Spleen (tissue), 11 donors: ENCODE data around the gene FAM216A. TPM values are rescaled to one million over a fixed set of nuclear protein-coding genes. Genes with fewer than 3 reads are reported as not detected.

Source experiments
- DNase-seq: peaks from one replicate; pipeline ENCODE4 v3.0.0-alpha.2; 2020
- H3K27ac ChIP-seq, 8 donors: fragments of 200-600 bp; sonication (generic) in 7 of 8; 1 replicate in 4 of 8; 2 replicates in 4 of 8; pipeline versions ENCODE4 v1.5.0 to v1.8.0; 2016 to 2021; ENCODE audit warnings: inconsistent platforms in 4 of 8, mild to moderate bottlenecking in 4 of 8, moderate library complexity in 1 of 8
- H3K27me3 ChIP-seq, 7 donors: fragments of 200-600 bp; sonication (generic) in 6 of 7; replicated peaks in 1 of 7; 1 replicate in 4 of 7; 2 replicates in 3 of 7; pipeline versions ENCODE4 v1.5.0 to v1.8.0; 2016 to 2021; ENCODE audit warnings: inconsistent platforms in 3 of 7, mild to moderate bottlenecking in 1 of 7
- H3K36me3 ChIP-seq, 6 donors: fragments of 200-600 bp; sonication (generic) in 5 of 6; 1 replicate in 4 of 6; 2 replicates in 2 of 6; pipeline versions ENCODE4 v1.5.0 to v1.8.0; 2016 to 2021; ENCODE audit warnings: inconsistent platforms in 2 of 6
- H3K4me1 ChIP-seq, 6 donors: fragments of 200-600 bp; sonication (generic) in 5 of 6; 1 replicate in 3 of 6; 2 replicates in 3 of 6; pipeline versions ENCODE4 v1.5.0 to v1.8.0; 2016 to 2021; ENCODE audit warnings: inconsistent platforms in 3 of 6
- H3K4me3 ChIP-seq, 8 donors: fragments of 200-600 bp; sonication (generic) in 7 of 8; 1 replicate in 4 of 8; 2 replicates in 4 of 8; pipeline versions ENCODE4 v1.5.0 to v1.8.0; 2016 to 2021; ENCODE audit warnings: inconsistent platforms in 4 of 8, mild to moderate bottlenecking in 4 of 8, moderate library complexity in 2 of 8
- H3K9me3 ChIP-seq, 8 donors: fragments of 200-600 bp; sonication (generic) in 7 of 8; 1 replicate in 4 of 8; 2 replicates in 4 of 8; pipeline versions ENCODE4 v1.5.0 to v1.8.0; 2016 to 2021; ENCODE audit warnings: inconsistent platforms in 4 of 8
- POLR2A ChIP-seq, 3 donors: fragments of 450-650 bp; IDR thresholded peaks; one replicate each; pipeline ENCODE4 v1.5.1; 2017; ENCODE audit warnings: antibody characterized with exemption in 3 of 3, mild to moderate bottlenecking in 1 of 3
- POLR2AphosphoS5 ChIP-seq, 3 donors: sonication (generic); formaldehyde crosslinking; IDR thresholded peaks; one replicate each; pipeline ENCODE4 v1.5.1; 2017; ENCODE audit warnings: antibody characterized with exemption in 3 of 3
- WGBS, 5 donors: extraction: QIAGEN DNeasy Blood & Tissue Kit in 3 of 5; methylation state at CpG; one replicate each; pipeline versions ENCODE4 v1.1.5 to v1.1.7; 2013 to 2018; 5-methylcytosine and 5-hydroxymethylcytosine counted together
- intact Hi-C: fragments of 100-400 bp; cut with DNase I; formaldehyde crosslinking; loops from one replicate; pipeline ENCODE4 v1.15.0; 2023; ENCODE audit warnings: low total_unique reads
- polyA plus RNA-seq, 3 donors: library from polyadenylated mRNA; stranded (reverse); fragments of 200-250 nt; gene quantifications; one replicate each; pipeline ENCODE4 v1.2.1, GENCODE V29; 2013
- total RNA-seq, 7 donors: library from RNA; depleted of rRNA in 3 of 7; stranded (reverse); fragments of >200 nt in 3 of 7; fragmentation: NEBNext Ultra II Directional in 4 of 7; extraction: Animal tissue kit (Norgen Biotek cat#: 25700) in 4 of 7; gene quantifications; one replicate each; pipeline versions ENCODE4 v1.1.0 to v1.2.1, GENCODE V29; 2016 to 2021
- TF ChIP-seq, protein P1 (sequence below), 11 experiments: fragments of 200-600 bp in 7 of 11; fragments of 450-650 bp in 4 of 11; sonication (generic) in 4 of 11; IDR thresholded peaks in 8 of 11; conservative IDR thresholded peaks in 3 of 11; 1 replicate in 7 of 11; 2 replicates in 4 of 11; pipeline versions ENCODE4 v1.4.0 to v1.8.0; 2016 to 2021; ENCODE audit warnings: antibody characterized with exemption in 11 of 11, inconsistent platforms in 4 of 11, mild to moderate bottlenecking in 1 of 11
- donor health status: healthy with polysubstance abuse.
- donor health status: DM: no; HTN: no; CAD: no; lungs with moderate emphysema.
- donor health status: DM: no; HTN: no; CAD: no.
- donor health status: Bipolar disorder and iron deficiency.
- donor health status: healthy.
- donor health status: DM: no; HTN: no; CAD: no.
- donor health status: DM: yes; HTN: yes; CAD: no.

The FAM216A gene
- total and polyA plus RNA-seq, 10 donors: 6.9 to 19.4 (median 9.9) TPM

DNA sequence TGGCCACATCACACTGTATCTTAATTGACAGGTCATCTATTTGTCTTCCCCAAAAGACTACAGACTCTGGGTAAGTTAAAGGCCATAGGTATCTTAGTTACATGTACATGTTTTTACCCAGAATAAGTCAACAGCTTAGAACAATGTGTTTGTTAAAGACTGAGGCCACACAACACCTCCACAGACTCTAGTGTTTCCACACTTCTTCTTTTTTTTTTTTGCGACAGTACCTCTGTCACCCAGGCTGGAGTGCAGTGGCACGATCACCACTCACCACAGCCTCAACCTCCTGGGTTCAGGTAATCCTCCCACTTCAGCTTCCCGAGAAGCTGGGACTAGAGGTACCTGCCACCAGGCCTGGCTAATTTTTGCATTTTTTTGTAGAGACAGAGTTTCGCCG, 1.9 kb upstream of the FAM216A start:
- Histone ChIP-seq H3K36me3 (peaks cover 0 to 38% (median 19%) of the 10 kb centered on the region in 6 donors), H3K4me3 (peak overlapping the region in 4 of 8 donors; percentile 78 to 93 (median 88)), H3K4me1 (peaks cover 19 to 46% (median 32%) of the 10 kb centered on the region in 6 donors), H3K9me3 (no peaks in the 10 kb centered on the region), H3K27me3 (no peaks in the 10 kb centered on the region), H3K27ac (peak overlapping the region in 2 of 8 donors; percentile 91 to 96)
- WGBS, 5 donors: 65 to 77% (median 68%) methylated on average over 5 of the region's 5 CpGs
- no peak for TF ChIP-seq POLR2A (IDR thresholded peaks at IDR 0.05)
- no peak for TF ChIP-seq POLR2AphosphoS5 (IDR thresholded peaks at IDR 0.05)
- TF ChIP-seq, protein P1, sequence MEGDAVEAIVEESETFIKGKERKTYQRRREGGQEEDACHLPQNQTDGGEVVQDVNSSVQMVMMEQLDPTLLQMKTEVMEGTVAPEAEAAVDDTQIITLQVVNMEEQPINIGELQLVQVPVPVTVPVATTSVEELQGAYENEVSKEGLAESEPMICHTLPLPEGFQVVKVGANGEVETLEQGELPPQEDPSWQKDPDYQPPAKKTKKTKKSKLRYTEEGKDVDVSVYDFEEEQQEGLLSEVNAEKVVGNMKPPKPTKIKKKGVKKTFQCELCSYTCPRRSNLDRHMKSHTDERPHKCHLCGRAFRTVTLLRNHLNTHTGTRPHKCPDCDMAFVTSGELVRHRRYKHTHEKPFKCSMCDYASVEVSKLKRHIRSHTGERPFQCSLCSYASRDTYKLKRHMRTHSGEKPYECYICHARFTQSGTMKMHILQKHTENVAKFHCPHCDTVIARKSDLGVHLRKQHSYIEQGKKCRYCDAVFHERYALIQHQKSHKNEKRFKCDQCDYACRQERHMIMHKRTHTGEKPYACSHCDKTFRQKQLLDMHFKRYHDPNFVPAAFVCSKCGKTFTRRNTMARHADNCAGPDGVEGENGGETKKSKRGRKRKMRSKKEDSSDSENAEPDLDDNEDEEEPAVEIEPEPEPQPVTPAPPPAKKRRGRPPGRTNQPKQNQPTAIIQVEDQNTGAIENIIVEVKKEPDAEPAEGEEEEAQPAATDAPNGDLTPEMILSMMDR (IDR thresholded peaks at IDR 0.05 in 8 of 11, conservative IDR thresholded peaks at IDR 0.05 in 3 of 11): no peak
- no peak for DNase-seq
- intact Hi-C loops: no loop called here

DNA sequence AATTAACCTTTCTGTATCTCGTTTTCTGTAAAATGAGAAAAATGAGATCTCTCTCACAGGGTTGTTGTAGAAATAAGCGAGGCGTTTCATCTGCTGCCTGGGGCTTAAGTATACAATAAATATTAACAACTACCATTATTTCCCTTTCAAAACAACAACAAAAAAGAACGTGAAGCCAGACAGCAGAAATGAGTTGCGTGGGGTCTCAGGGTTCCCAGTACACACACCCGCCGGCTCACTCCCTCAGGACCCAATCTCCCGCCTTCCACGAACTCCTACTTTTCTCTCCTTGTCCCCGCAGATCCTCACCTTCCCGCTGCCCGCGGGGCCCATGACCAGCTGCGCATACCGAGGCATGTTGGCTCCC, 815 bp upstream of the FAM216A start:
- intact Hi-C loops: no loop called here
- no peak for DNase-seq
- TF ChIP-seq, protein P1 (IDR thresholded peaks at IDR 0.05 in 8 of 11, conservative IDR thresholded peaks at IDR 0.05 in 3 of 11): no peak
- TF ChIP-seq POLR2AphosphoS5 (IDR thresholded peaks at IDR 0.05) (no peak), POLR2A (IDR thresholded peaks at IDR 0.05) (no peak)
- WGBS, 5 donors: 0 to 1% (median 0%) methylated on average over 15 of the region's 15 CpGs
- Histone ChIP-seq H3K27ac (peak overlapping the region; percentile 50 to 97 (median 93)), H3K27me3 (no peaks in the 10 kb centered on the region), H3K36me3 (peaks cover 0 to 27% (median 14%) of the 10 kb centered on the region in 6 donors), H3K9me3 (no peaks in the 10 kb centered on the region), H3K4me1 (peaks cover 19 to 42% (median 31%) of the 10 kb centered on the region in 6 donors), H3K4me3 (peak overlapping the region; percentile 78 to 97 (median 94))

- TF ChIP-seq POLR2A (IDR thresholded peaks at IDR 0.05) (no peak), POLR2AphosphoS5 (IDR thresholded peaks at IDR 0.05) (no peak)
- TF ChIP-seq, protein P1 (IDR thresholded peaks at IDR 0.05 in 8 of 11, conservative IDR thresholded peaks at IDR 0.05 in 3 of 11): no peak
- WGBS, 5 donors: 91 to 95% (median 93%) methylated on average over 7 of the region's 7 CpGs
- H3K27me3 ChIP-seq: no peaks in the 10 kb centered on the region
- no peak overlapping the region for H3K27ac ChIP-seq
- H3K36me3 ChIP-seq: peaks cover 0 to 21% (median 2%) of the 10 kb centered on the region in 6 donors
- no peaks in the 10 kb centered on the region for H3K9me3 ChIP-seq
- H3K4me1 ChIP-seq: peaks cover 0 to under 1% (median 0%) of the 10 kb centered on the region in 6 donors
- intact Hi-C loops: no loop called here
- no peak overlapping the region for H3K4me3 ChIP-seq
- no peak for DNase-seq
These were observed 6.8 kb downstream of the FAM216A start for GRCh38 chr12:110475426-110475825.

- no peaks in the 10 kb centered on the region for H3K9me3 ChIP-seq
- TF ChIP-seq POLR2A (IDR thresholded peaks at IDR 0.05): no peak
- TF ChIP-seq, protein P1 (IDR thresholded peaks at IDR 0.05 in 8 of 11, conservative IDR thresholded peaks at IDR 0.05 in 3 of 11): no peak
- TF ChIP-seq POLR2AphosphoS5 (IDR thresholded peaks at IDR 0.05): no peak
- H3K27ac ChIP-seq: peak overlapping the region in 7 of 8 donors; percentile 18 to 99 (median 42)
- H3K27me3 ChIP-seq: no peaks in the 10 kb centered on the region
- no peak for DNase-seq
- intact Hi-C loops: no loop called here
- no peak overlapping the region for H3K4me3 ChIP-seq
- peaks cover 24 to 57% (median 42%) of the 10 kb centered on the region in 6 donors for H3K4me1 ChIP-seq
- H3K36me3 ChIP-seq: peaks cover 0 to 36% (median 19%) of the 10 kb centered on the region in 6 donors
- 30 to 66% (median 53%) methylated on average over 4 of the region's 4 CpGs for WGBS, 5 donors
These were observed 30.5 kb downstream of the FAM216A start for GRCh38 chr12:110498984-110499706.
